ENCODE data around the gene CCDC80.

DNA sequence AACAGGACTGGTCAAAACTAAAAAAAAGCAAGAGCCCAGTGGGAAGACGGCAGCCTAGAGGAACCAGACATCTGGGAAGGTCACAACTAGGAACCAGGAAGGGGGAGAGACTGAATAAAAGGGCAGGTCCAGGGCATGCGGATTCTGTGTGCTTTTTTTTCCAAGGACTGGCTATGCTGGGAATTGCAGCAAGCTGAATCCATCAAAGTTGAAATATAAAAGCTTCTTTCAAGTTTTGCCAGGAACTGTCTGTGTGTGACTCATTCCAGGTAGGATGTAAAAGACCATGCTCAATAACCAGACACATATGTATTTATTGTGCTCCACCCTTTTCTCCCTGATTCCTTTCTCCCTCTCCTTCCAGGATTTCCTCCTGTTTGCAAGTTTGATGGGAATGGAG is 47.9 kb upstream of the CCDC80 start:
- TF ChIP-seq, protein P1, sequence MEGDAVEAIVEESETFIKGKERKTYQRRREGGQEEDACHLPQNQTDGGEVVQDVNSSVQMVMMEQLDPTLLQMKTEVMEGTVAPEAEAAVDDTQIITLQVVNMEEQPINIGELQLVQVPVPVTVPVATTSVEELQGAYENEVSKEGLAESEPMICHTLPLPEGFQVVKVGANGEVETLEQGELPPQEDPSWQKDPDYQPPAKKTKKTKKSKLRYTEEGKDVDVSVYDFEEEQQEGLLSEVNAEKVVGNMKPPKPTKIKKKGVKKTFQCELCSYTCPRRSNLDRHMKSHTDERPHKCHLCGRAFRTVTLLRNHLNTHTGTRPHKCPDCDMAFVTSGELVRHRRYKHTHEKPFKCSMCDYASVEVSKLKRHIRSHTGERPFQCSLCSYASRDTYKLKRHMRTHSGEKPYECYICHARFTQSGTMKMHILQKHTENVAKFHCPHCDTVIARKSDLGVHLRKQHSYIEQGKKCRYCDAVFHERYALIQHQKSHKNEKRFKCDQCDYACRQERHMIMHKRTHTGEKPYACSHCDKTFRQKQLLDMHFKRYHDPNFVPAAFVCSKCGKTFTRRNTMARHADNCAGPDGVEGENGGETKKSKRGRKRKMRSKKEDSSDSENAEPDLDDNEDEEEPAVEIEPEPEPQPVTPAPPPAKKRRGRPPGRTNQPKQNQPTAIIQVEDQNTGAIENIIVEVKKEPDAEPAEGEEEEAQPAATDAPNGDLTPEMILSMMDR (conservative IDR thresholded peaks at IDR 0.05; ENCODE audit: low read length) = no peak
- no peak for TF ChIP-seq EZH2phosphoT487 (IDR thresholded peaks at IDR 0.05; ENCODE audit: borderline replicate concordance)

Measured in Loucy (cell line).